ENCODE data around the gene ANO4.

- TF ChIP-seq, protein P1, sequence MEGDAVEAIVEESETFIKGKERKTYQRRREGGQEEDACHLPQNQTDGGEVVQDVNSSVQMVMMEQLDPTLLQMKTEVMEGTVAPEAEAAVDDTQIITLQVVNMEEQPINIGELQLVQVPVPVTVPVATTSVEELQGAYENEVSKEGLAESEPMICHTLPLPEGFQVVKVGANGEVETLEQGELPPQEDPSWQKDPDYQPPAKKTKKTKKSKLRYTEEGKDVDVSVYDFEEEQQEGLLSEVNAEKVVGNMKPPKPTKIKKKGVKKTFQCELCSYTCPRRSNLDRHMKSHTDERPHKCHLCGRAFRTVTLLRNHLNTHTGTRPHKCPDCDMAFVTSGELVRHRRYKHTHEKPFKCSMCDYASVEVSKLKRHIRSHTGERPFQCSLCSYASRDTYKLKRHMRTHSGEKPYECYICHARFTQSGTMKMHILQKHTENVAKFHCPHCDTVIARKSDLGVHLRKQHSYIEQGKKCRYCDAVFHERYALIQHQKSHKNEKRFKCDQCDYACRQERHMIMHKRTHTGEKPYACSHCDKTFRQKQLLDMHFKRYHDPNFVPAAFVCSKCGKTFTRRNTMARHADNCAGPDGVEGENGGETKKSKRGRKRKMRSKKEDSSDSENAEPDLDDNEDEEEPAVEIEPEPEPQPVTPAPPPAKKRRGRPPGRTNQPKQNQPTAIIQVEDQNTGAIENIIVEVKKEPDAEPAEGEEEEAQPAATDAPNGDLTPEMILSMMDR (IDR thresholded peaks at IDR 0.05) = no peak
- no peak for TF ChIP-seq EP300 (IDR thresholded peaks at IDR 0.05)
Measured at GRCh38 chr12:100904270-100904669, 109.7 kb downstream of the ANO4 start.

Data from ovary (tissue), 3 donors.